Measurements from ENCODE around the gene MIPOL1.

GRCh38 chr14:37179896-37180502 lies 17.7 kb upstream of the MIPOL1 start:
- TF ChIP-seq POLR2A (IDR thresholded peaks at IDR 0.05; ENCODE audit: low read depth, low read length), result no peak
- no peak for TF ChIP-seq POLR2AphosphoS5 (IDR thresholded peaks at IDR 0.05; ENCODE audit: low read depth, low read length)
